ENCODE results near the gene HOXA10.
A peak's percentile ranks its signal among the peaks of the same experiment; 100 is the strongest.

The HOXA10 gene

GRCh38 chr7:27161721-27162560 is 12.2 kb downstream of the HOXA10 start:
- Histone ChIP-seq H3K27ac (ENCODE audit: low read depth, low read length) (no peak overlapping the region), H3K4me1 (ENCODE audit: control insufficient read depth, insufficient read depth, low read length) (peaks cover 28% of the 10 kb centered on the region), H3K27me3 (ENCODE audit: control insufficient read depth, insufficient read depth, low read length) (peaks cover 100% of the 10 kb centered on the region), H3K4me3 (ENCODE audit: low read depth, low read length) (peak overlapping the region; percentile 59; the same call in 1 of the 2 replicates), H3K9me3 (ENCODE audit: control insufficient read depth, insufficient read depth, low read depth, low read length) (no peaks in the 10 kb centered on the region; the same call in 1 of the 2 replicates), H3K9ac (ENCODE audit: low read length) (peak overlapping the region; percentile 93), H3K36me3 (ENCODE audit: control insufficient read depth, insufficient read depth, low read length) (no peaks in the 10 kb centered on the region; the same call in 1 of the 2 replicates)

- Histone ChIP-seq H3K27me3 (ENCODE audit: control insufficient read depth, insufficient read depth, low read length) (peaks cover 100% of the 10 kb centered on the region), H3K36me3 (ENCODE audit: control insufficient read depth, insufficient read depth, low read length) (no peaks in the 10 kb centered on the region; the same call in 1 of the 2 replicates), H3K9ac (ENCODE audit: low read length) (no peak overlapping the region), H3K4me1 (ENCODE audit: control insufficient read depth, insufficient read depth, low read length) (peaks cover 23% of the 10 kb centered on the region), H3K27ac (ENCODE audit: low read depth, low read length) (no peak overlapping the region), H3K4me3 (ENCODE audit: low read depth, low read length) (peak overlapping the region; percentile 66), H3K9me3 (ENCODE audit: control insufficient read depth, insufficient read depth, low read depth, low read length) (no peaks in the 10 kb centered on the region; the same call in 1 of the 2 replicates)
Measured at GRCh38 chr7:27161214-27161720, 12.9 kb downstream of the HOXA10 start.

GRCh38 chr7:27160546-27161213 is 13.4 kb downstream of the HOXA10 start:
- H3K4me3 ChIP-seq (ENCODE audit: low read depth, low read length) = peak overlapping the region; percentile 66
- H3K27me3 ChIP-seq (ENCODE audit: control insufficient read depth, insufficient read depth, low read length) = peaks cover 100% of the 10 kb centered on the region
- H3K27ac ChIP-seq (ENCODE audit: low read depth, low read length) = peak overlapping the region; percentile 49; the same call in 1 of the 2 replicates
- no peaks in the 10 kb centered on the region; the same call in 1 of the 2 replicates for H3K36me3 ChIP-seq (ENCODE audit: control insufficient read depth, insufficient read depth, low read length)
- H3K9me3 ChIP-seq (ENCODE audit: control insufficient read depth, insufficient read depth, low read depth, low read length) = no peaks in the 10 kb centered on the region; the same call in 1 of the 2 replicates
- H3K9ac ChIP-seq (ENCODE audit: low read length) = peak overlapping the region; percentile 68
- H3K4me1 ChIP-seq (ENCODE audit: control insufficient read depth, insufficient read depth, low read length) = peaks cover 23% of the 10 kb centered on the region

GRCh38 chr7:27160145-27160545 is 14.0 kb downstream of the HOXA10 start:
- peak overlapping the region; percentile 66; the same call in 1 of the 2 replicates for H3K4me3 ChIP-seq (ENCODE audit: low read depth, low read length)
- H3K4me1 ChIP-seq (ENCODE audit: control insufficient read depth, insufficient read depth, low read length) = peaks cover 25% of the 10 kb centered on the region
- no peak overlapping the region; the same call in 1 of the 2 replicates for H3K27ac ChIP-seq (ENCODE audit: low read depth, low read length)
- H3K9ac ChIP-seq (ENCODE audit: low read length) = peak overlapping the region; percentile 68
- peaks cover 100% of the 10 kb centered on the region for H3K27me3 ChIP-seq (ENCODE audit: control insufficient read depth, insufficient read depth, low read length)
- H3K36me3 ChIP-seq (ENCODE audit: control insufficient read depth, insufficient read depth, low read length) = no peaks in the 10 kb centered on the region; the same call in 1 of the 2 replicates
- H3K9me3 ChIP-seq (ENCODE audit: control insufficient read depth, insufficient read depth, low read depth, low read length) = no peaks in the 10 kb centered on the region; the same call in 1 of the 2 replicates

GRCh38 chr7:27159266-27160144 is 14.6 kb downstream of the HOXA10 start:
- H3K27me3 ChIP-seq (ENCODE audit: control insufficient read depth, insufficient read depth, low read length) = peaks cover 100% of the 10 kb centered on the region
- no peak overlapping the region for H3K27ac ChIP-seq (ENCODE audit: low read depth, low read length)
- no peaks in the 10 kb centered on the region; the same call in 1 of the 2 replicates for H3K9me3 ChIP-seq (ENCODE audit: control insufficient read depth, insufficient read depth, low read depth, low read length)
- H3K9ac ChIP-seq (ENCODE audit: low read length) = peak overlapping the region; percentile 68
- no peaks in the 10 kb centered on the region; the same call in 1 of the 2 replicates for H3K36me3 ChIP-seq (ENCODE audit: control insufficient read depth, insufficient read depth, low read length)
- no peak overlapping the region for H3K4me3 ChIP-seq (ENCODE audit: low read depth, low read length)
- H3K4me1 ChIP-seq (ENCODE audit: control insufficient read depth, insufficient read depth, low read length) = peaks cover 21% of the 10 kb centered on the region; the same call in 1 of the 2 replicates

- Histone ChIP-seq H3K9me3 (ENCODE audit: control insufficient read depth, insufficient read depth, low read depth, low read length) (no peaks in the 10 kb centered on the region; the same call in 1 of the 2 replicates), H3K4me3 (ENCODE audit: low read depth, low read length) (no peak overlapping the region), H3K27ac (ENCODE audit: low read depth, low read length) (no peak overlapping the region), H3K9ac (ENCODE audit: low read length) (peak overlapping the region; percentile 42), H3K27me3 (ENCODE audit: control insufficient read depth, insufficient read depth, low read length) (peaks cover 100% of the 10 kb centered on the region), H3K4me1 (ENCODE audit: control insufficient read depth, insufficient read depth, low read length) (peaks cover 14% of the 10 kb centered on the region; the same call in 1 of the 2 replicates), H3K36me3 (ENCODE audit: control insufficient read depth, insufficient read depth, low read length) (no peaks in the 10 kb centered on the region; the same call in 1 of the 2 replicates)
Measured at GRCh38 chr7:27158436-27159265, 15.5 kb downstream of the HOXA10 start.

GRCh38 chr7:27157702-27158431 is 16.3 kb downstream of the HOXA10 start:
- H3K27ac ChIP-seq (ENCODE audit: low read depth, low read length) = no peak overlapping the region
- H3K9ac ChIP-seq (ENCODE audit: low read length) = no peak overlapping the region
- no peaks in the 10 kb centered on the region; the same call in 1 of the 2 replicates for H3K9me3 ChIP-seq (ENCODE audit: control insufficient read depth, insufficient read depth, low read depth, low read length)
- peaks cover 100% of the 10 kb centered on the region for H3K27me3 ChIP-seq (ENCODE audit: control insufficient read depth, insufficient read depth, low read length)
- no peak overlapping the region for H3K4me3 ChIP-seq (ENCODE audit: low read depth, low read length)
- H3K4me1 ChIP-seq (ENCODE audit: control insufficient read depth, insufficient read depth, low read length) = peaks cover 14% of the 10 kb centered on the region; the same call in 1 of the 2 replicates
- H3K36me3 ChIP-seq (ENCODE audit: control insufficient read depth, insufficient read depth, low read length) = no peaks in the 10 kb centered on the region

GRCh38 chr7:27156916-27157701 is 17.0 kb downstream of the HOXA10 start:
- peak overlapping the region; percentile 66 for H3K9ac ChIP-seq (ENCODE audit: low read length)
- H3K4me1 ChIP-seq (ENCODE audit: control insufficient read depth, insufficient read depth, low read length) = peaks cover 14% of the 10 kb centered on the region; the same call in 1 of the 2 replicates
- peak overlapping the region; percentile 37; the same call in 1 of the 2 replicates for H3K4me3 ChIP-seq (ENCODE audit: low read depth, low read length)
- H3K36me3 ChIP-seq (ENCODE audit: control insufficient read depth, insufficient read depth, low read length) = no peaks in the 10 kb centered on the region
- H3K27me3 ChIP-seq (ENCODE audit: control insufficient read depth, insufficient read depth, low read length) = peaks cover 100% of the 10 kb centered on the region
- no peaks in the 10 kb centered on the region; the same call in 1 of the 2 replicates for H3K9me3 ChIP-seq (ENCODE audit: control insufficient read depth, insufficient read depth, low read depth, low read length)
- no peak overlapping the region for H3K27ac ChIP-seq (ENCODE audit: low read depth, low read length)

Measured in HUES6 (cell line).